Nephron (organoid): ENCODE data around the gene PLEKHO2.
A peak's percentile ranks its signal among the peaks of the same experiment; 100 is the strongest.

ENCODE experiments used
- H3K27ac Mint-ChIP-seq, 3 experiments: 2 replicates each; pipeline ENCODE4 v1.8.0; 2020; ENCODE audit warnings: mixed read lengths in 3 of 3, mild to moderate bottlenecking in 2 of 3, moderate library complexity in 1 of 3
- H3K27me3 Mint-ChIP-seq: 2 replicates; pipeline ENCODE4 v1.8.0; 2021; ENCODE audit warnings: low read depth, mild to moderate bottlenecking, moderate library complexity, mixed read lengths
- H3K36me3 Mint-ChIP-seq: 2 replicates; pipeline ENCODE4 v1.8.0; 2020; ENCODE audit warnings: low read depth, mixed read lengths
- H3K4me1 Mint-ChIP-seq: 2 replicates; pipeline ENCODE4 v1.8.0; 2020; ENCODE audit warnings: mixed read lengths
- H3K4me3 Mint-ChIP-seq, 3 experiments: 2 replicates each; pipeline ENCODE4 v1.8.0; 2020; ENCODE audit warnings: mild to moderate bottlenecking in 3 of 3, mixed read lengths in 3 of 3, moderate library complexity in 2 of 3
- H3K9me3 Mint-ChIP-seq: 2 replicates; pipeline ENCODE4 v1.8.0; 2020; ENCODE audit warnings: mixed read lengths
- TF ChIP-seq, protein P1 (sequence below), 3 experiments: fragments of 200-600 bp; sonication (generic); IDR thresholded peaks; one replicate each; pipeline ENCODE4 v1.5.0; 2021; ENCODE audit warnings: antibody characterized with exemption in 3 of 3; ENCODE audit not compliant: unreplicated experiment in 3 of 3

PLEKHO2 gene

GRCh38 chr15:64878705-64879104 lies 37.0 kb downstream of the PLEKHO2 start:
- Mint-ChIP-seq H3K27me3 (peaks cover 7% of the 10 kb centered on the region), H3K4me1 (peaks cover 22% of the 10 kb centered on the region), H3K4me3 (no peak overlapping the region), H3K9me3 (no peaks in the 10 kb centered on the region), H3K27ac (no peak overlapping the region), H3K36me3 (no peaks in the 10 kb centered on the region)
- TF ChIP-seq, protein P1, sequence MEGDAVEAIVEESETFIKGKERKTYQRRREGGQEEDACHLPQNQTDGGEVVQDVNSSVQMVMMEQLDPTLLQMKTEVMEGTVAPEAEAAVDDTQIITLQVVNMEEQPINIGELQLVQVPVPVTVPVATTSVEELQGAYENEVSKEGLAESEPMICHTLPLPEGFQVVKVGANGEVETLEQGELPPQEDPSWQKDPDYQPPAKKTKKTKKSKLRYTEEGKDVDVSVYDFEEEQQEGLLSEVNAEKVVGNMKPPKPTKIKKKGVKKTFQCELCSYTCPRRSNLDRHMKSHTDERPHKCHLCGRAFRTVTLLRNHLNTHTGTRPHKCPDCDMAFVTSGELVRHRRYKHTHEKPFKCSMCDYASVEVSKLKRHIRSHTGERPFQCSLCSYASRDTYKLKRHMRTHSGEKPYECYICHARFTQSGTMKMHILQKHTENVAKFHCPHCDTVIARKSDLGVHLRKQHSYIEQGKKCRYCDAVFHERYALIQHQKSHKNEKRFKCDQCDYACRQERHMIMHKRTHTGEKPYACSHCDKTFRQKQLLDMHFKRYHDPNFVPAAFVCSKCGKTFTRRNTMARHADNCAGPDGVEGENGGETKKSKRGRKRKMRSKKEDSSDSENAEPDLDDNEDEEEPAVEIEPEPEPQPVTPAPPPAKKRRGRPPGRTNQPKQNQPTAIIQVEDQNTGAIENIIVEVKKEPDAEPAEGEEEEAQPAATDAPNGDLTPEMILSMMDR (IDR thresholded peaks at IDR 0.05; ENCODE audit: unreplicated experiment in 3 of 3) = no peak

- peaks cover 11% of the 10 kb centered on the region for H3K4me1 Mint-ChIP-seq
- no peaks in the 10 kb centered on the region for H3K36me3 Mint-ChIP-seq
- peaks cover 3% of the 10 kb centered on the region for H3K27me3 Mint-ChIP-seq
- H3K27ac Mint-ChIP-seq = no peak overlapping the region
- TF ChIP-seq, protein P1 (IDR thresholded peaks at IDR 0.05; ENCODE audit: unreplicated experiment in 3 of 3) = no peak
- H3K9me3 Mint-ChIP-seq = no peaks in the 10 kb centered on the region
- no peak overlapping the region for H3K4me3 Mint-ChIP-seq
Observed at GRCh38 chr15:64883100-64883581, 41.4 kb downstream of the PLEKHO2 start.

DNA sequence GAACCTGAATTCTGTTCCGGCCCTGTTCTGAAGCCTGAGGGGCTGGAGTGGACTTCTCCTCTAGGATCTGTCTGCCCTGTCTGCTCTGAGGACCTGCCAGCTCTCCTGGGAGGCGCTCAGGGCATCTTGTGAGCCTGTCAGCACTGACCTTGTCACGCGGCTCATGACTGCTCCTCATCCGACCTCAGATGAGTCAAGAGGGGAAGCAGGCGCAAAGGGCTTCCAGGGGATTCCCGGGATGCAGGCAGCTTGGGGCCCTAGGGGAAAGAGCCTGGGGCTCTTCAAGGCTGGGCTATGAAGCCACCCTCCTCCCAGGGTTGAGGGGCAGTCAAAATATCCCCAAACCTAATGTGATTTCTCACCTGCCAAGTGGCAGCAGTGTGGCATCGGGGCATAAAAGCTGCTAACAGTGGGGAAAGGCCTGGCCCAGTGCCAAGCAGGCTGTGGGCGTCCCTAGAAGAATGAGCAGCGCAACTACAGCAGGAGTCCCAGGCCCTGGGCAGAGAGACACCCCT lies 42.3 kb downstream of the PLEKHO2 start:
- Mint-ChIP-seq H3K9me3 (no peaks in the 10 kb centered on the region), H3K27me3 (peaks cover 3% of the 10 kb centered on the region), H3K4me3 (no peak overlapping the region), H3K27ac (no peak overlapping the region), H3K36me3 (no peaks in the 10 kb centered on the region), H3K4me1 (peaks cover 11% of the 10 kb centered on the region)
- TF ChIP-seq, protein P1 (IDR thresholded peaks at IDR 0.05; ENCODE audit: unreplicated experiment in 3 of 3) = no peak

GRCh38 chr15:64884679-64885078 lies 43.0 kb downstream of the PLEKHO2 start:
- no peak overlapping the region for H3K27ac Mint-ChIP-seq
- H3K4me3 Mint-ChIP-seq = no peak overlapping the region
- no peaks in the 10 kb centered on the region for H3K36me3 Mint-ChIP-seq
- H3K9me3 Mint-ChIP-seq = no peaks in the 10 kb centered on the region
- peaks cover 11% of the 10 kb centered on the region for H3K4me1 Mint-ChIP-seq
- H3K27me3 Mint-ChIP-seq = peaks cover 3% of the 10 kb centered on the region
- TF ChIP-seq, protein P1 (IDR thresholded peaks at IDR 0.05; ENCODE audit: unreplicated experiment in 3 of 3) = no peak

DNA sequence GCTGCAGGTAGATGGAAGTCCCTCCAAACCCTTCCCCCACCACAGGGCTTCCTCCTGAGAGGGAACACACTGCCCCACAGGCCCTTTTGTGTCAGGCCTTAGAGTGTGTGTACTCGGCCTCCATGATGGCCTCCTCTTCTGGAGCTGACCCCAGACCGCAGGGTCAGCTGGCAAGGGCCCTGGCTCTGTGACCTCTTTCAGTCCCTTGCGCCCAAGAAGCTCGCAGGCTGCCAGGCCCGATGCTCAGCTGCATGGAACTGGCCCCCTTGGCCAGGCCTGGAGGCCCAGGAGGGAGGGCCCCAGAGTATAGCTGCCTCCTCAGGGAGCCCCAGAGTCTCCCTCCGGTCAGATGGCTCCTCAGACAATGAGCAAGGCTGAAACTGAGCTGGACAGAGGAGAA lies 46.6 kb downstream of the PLEKHO2 start:
- H3K4me3 Mint-ChIP-seq = no peak overlapping the region
- H3K27me3 Mint-ChIP-seq = no peaks in the 10 kb centered on the region
- H3K9me3 Mint-ChIP-seq = no peaks in the 10 kb centered on the region
- H3K27ac Mint-ChIP-seq = no peak overlapping the region
- H3K4me1 Mint-ChIP-seq = peaks cover 19% of the 10 kb centered on the region
- H3K36me3 Mint-ChIP-seq = no peaks in the 10 kb centered on the region
- TF ChIP-seq, protein P1 (IDR thresholded peaks at IDR 0.05; ENCODE audit: unreplicated experiment in 3 of 3) = no peak

GRCh38 chr15:64891561-64891960 lies 49.8 kb downstream of the PLEKHO2 start:
- H3K4me3 Mint-ChIP-seq = no peak overlapping the region
- peaks cover 38% of the 10 kb centered on the region for H3K4me1 Mint-ChIP-seq
- no peaks in the 10 kb centered on the region for H3K9me3 Mint-ChIP-seq
- H3K27me3 Mint-ChIP-seq = no peaks in the 10 kb centered on the region
- H3K36me3 Mint-ChIP-seq = no peaks in the 10 kb centered on the region
- peak overlapping the region; percentile 56 to 98 (median 91) for H3K27ac Mint-ChIP-seq
- TF ChIP-seq, protein P1 (IDR thresholded peaks at IDR 0.05; ENCODE audit: unreplicated experiment in 3 of 3) = no peak
